Choroid plexus epithelial cell (primary cell): ENCODE data around the gene ARF1.

ENCODE experiments used
- DNase-seq: peaks from one replicate; pipeline ENCODE4 v3.0.0-alpha.2; 2010; ENCODE audit warnings: low read depth
- H3K4me3 ChIP-seq: 2 replicates; pipeline ENCODE4 v1.5.1; 2011; ENCODE audit warnings: low read depth, mild to moderate bottlenecking, control low read depth, low read length, moderate library complexity
- CTCF ChIP-seq: conservative IDR thresholded peaks from 2 replicates; pipeline ENCODE4 v1.5.1; 2011; ENCODE audit warnings: low read depth, mild to moderate bottlenecking, control low read depth, inconsistent platforms, low read length, moderate library complexity

Gene ARF1

GRCh38 chr1:228099331-228099732 is 16.8 kb downstream of the ARF1 start:
- no peak for DNase-seq
- TF ChIP-seq CTCF = no peak
- H3K4me3 ChIP-seq = no peak overlapping the region

- TF ChIP-seq CTCF = no peak
- no peak for DNase-seq
- no peak overlapping the region for H3K4me3 ChIP-seq
These were observed 18.5 kb downstream of the ARF1 start for GRCh38 chr1:228100822-228101613.

GRCh38 chr1:228101614-228101993 is 19.1 kb downstream of the ARF1 start:
- no peak for DNase-seq
- H3K4me3 ChIP-seq = peak overlapping the region; percentile 99
- no peak for TF ChIP-seq CTCF

- peak overlapping the region; percentile 99 for H3K4me3 ChIP-seq
- peak; percentile 38 for TF ChIP-seq CTCF
- peak; percentile 32 for DNase-seq
These were observed 19.7 kb downstream of the ARF1 start for GRCh38 chr1:228101994-228102790.

GRCh38 chr1:228102791-228103620 is 20.5 kb downstream of the ARF1 start, which contains the start of gene C1orf35:
Gene C1orf35, minus strand, starts transcription at chr1:228103325. Its CDS starts 98 bp downstream, at chr1:228103227.
- peak within 1 kb of the TSS; percentile 99 for H3K4me3 ChIP-seq
- no peak for TF ChIP-seq CTCF
- peak; percentile 92 for DNase-seq

- no peak for DNase-seq
- H3K4me3 ChIP-seq = no peak overlapping the region
- no peak for TF ChIP-seq CTCF
These were observed 22.2 kb downstream of the ARF1 start for GRCh38 chr1:228104526-228105269.
